AG09309 (cell line): ENCODE data around the gene EFHC1.
A peak's percentile ranks its signal among the peaks of the same experiment; 100 is the strongest.

Source experiments
- DNase-seq: peaks from one replicate; pipeline ENCODE4 v3.0.0-alpha.2; 2010; ENCODE audit warnings: low read depth
- H3K4me3 ChIP-seq: 2 replicates; pipeline ENCODE4 v1.5.1; 2011; ENCODE audit warnings: mild to moderate bottlenecking, low read depth, low read length, moderate library complexity; ENCODE audit not compliant: control insufficient read depth
- TF ChIP-seq, protein P1 (sequence below): IDR thresholded peaks from 2 replicates; pipeline ENCODE4 v1.5.1; 2011; ENCODE audit warnings: mild to moderate bottlenecking, low read depth, low read length, inconsistent platforms; ENCODE audit not compliant: insufficient read depth, control insufficient read depth; ENCODE audit errors: missing control alignments

Gene EFHC1

DNA sequence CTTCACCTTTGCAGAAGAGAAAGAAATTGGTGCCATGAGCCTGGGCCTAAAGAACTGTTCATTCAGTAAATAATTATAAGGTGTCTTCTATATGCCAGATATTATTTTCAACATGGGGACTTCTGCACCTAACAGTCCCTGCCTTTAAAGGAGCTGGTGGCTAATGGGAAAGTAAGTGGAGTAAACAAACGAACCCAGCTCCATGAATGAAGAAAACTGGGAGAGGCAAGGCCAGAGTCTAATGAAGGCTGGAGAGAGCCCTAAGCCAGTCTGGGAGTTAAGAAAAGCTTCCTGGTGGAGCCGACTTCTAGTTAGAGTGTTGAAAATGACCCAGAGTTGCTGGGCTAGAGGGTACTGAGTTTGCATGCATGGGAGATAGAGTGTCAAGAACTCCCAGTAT, 24.2 kb upstream of the EFHC1 start:
- TF ChIP-seq, protein P1, sequence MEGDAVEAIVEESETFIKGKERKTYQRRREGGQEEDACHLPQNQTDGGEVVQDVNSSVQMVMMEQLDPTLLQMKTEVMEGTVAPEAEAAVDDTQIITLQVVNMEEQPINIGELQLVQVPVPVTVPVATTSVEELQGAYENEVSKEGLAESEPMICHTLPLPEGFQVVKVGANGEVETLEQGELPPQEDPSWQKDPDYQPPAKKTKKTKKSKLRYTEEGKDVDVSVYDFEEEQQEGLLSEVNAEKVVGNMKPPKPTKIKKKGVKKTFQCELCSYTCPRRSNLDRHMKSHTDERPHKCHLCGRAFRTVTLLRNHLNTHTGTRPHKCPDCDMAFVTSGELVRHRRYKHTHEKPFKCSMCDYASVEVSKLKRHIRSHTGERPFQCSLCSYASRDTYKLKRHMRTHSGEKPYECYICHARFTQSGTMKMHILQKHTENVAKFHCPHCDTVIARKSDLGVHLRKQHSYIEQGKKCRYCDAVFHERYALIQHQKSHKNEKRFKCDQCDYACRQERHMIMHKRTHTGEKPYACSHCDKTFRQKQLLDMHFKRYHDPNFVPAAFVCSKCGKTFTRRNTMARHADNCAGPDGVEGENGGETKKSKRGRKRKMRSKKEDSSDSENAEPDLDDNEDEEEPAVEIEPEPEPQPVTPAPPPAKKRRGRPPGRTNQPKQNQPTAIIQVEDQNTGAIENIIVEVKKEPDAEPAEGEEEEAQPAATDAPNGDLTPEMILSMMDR: no peak
- no peak for DNase-seq
- no peak overlapping the region for H3K4me3 ChIP-seq

DNA sequence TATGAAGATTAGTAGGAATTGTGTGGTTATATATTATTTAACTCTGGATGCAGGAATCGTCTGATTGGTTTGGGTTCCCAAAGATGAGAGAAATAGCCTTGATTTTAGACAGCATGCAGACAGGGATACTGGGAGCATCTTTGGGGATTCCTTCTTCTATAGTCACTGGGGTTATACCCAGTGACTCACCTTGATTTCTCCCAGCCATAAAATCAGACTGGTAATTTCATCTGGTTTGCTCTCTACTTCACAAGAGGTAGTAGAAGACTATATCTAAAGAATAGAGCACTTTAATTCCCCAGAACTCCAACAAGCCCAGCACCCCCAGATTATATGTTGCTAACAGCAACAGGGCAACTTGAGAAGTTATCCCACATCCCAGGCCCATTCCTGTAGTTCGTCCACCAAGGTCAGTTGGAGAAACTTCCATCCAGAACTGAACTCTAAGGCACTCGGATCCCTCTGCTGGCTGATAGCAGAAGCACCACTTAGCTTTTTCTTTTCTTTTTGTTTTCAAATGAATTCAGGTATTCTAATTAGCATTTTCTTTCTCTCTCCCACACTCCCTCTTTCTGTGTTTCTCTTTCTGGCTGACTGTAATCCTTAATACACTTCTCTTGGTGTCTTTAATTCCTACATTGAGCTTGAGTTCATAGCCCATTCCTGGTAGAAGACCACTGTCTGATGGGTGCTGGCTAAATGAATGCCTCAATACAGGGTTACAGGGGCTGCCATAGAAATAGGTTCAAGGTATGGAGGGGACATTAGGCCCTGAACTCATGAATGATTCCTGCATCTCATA, 20.4 kb upstream of the EFHC1 start:
- TF ChIP-seq, protein P1: peak; percentile 87
- DNase-seq: no peak
- H3K4me3 ChIP-seq: no peak overlapping the region

DNA sequence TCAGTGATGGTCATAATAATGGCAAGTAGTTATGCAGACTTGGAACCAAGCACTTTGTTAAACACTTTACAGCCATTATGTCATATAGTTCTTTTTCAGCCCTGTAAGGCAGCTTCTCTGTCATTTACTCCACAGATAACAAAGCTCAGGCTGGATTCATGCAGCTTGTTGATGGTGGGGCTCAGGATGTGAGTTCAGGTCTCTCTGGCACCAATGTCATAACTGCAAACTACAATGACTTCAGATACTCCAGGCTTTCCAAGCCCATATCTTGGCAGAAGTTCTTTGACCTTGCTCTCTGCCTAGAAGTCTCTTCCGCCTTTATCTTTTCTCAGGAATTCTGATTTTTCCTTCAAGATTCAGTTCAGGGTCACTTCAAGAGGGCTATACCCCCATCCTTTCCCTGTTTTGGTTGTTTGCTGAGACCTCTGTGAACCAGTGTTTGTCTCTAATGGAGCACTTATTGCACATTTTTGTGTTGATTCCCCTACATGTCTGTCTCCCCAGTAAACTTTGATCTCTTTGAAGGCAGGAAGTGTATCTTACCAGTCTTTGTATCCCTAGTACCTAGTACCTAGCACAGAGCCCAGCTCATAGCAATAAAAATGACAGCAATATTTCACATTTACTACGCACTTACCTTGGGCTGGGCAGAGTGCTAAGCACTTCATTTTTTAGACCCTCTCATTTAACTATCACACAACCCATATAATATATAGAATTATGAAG, 19.7 kb upstream of the EFHC1 start:
- TF ChIP-seq, protein P1: no peak
- H3K4me3 ChIP-seq: no peak overlapping the region
- no peak for DNase-seq

DNA sequence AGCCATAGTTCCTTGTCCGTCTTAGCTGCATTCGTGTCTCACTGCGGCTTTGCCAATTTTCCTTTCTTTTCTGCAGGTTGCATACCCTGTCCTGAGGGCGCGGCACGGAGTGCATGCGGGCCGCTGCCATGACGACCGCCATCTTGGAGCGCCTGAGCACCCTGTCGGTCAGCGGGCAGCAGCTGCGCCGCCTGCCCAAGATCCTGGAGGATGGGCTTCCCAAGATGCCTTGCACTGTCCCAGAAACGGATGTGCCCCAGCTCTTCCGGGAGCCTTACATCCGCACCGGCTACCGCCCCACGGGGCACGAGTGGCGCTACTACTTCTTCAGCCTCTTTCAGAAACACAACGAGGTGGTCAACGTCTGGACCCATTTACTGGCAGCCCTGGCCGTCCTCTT, 17.1 kb upstream of the EFHC1 start:
- TF ChIP-seq, protein P1: no peak
- DNase-seq: no peak
- no peak overlapping the region for H3K4me3 ChIP-seq

DNA sequence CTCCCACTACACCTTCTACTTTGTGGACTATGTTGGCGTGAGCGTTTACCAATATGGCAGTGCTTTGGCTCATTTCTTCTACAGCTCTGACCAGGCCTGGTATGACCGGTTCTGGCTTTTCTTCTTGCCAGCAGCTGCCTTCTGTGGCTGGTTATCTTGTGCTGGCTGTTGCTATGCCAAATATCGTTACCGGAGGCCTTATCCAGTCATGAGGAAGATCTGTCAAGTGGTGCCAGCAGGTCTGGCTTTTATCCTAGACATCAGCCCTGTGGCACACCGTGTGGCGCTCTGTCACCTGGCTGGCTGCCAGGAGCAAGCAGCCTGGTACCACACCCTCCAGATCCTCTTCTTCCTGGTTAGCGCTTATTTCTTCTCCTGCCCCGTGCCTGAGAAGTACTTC, 16.5 kb upstream of the EFHC1 start:
- TF ChIP-seq, protein P1: no peak
- no peak for DNase-seq
- no peak overlapping the region for H3K4me3 ChIP-seq

DNA sequence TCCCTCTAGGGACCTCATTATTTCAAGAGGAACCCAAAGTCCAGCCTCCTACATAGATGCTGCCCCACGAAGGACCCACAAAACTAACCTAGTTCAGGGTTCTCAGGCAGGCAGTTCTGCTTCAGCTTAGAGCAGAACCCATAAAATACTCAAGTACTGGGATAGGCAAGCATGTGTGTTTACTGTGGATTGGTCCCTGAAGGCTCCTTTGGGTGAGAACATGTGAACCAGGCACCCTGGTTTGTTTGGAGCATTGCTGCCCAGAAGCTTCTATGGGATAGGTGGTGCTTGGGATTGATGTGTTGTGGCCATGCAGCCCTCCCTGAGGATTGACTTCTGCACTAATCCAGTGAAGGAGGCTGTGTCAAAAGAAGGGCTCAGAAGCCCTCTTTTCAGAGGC, 14.9 kb upstream of the EFHC1 start:
- H3K4me3 ChIP-seq: no peak overlapping the region
- TF ChIP-seq, protein P1: no peak
- DNase-seq: no peak

DNA sequence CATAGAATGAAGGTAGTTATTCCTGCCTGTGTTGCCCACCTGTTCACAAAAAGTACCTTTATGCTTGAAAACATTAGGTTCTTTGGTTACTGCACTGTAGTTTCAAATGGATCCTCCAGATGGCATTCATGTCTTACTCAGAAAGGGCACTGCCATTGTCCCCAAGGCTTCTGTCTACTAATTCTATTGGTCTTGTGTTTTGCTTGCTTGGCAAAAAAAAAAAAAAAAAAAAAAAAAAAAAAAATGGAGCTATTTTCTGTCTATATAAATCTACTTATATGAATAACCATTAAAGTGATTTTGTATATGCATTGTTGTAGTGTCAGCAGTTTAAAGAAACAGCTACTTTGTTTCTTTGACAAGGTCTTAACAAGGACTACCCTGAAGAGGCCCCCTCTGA, 12.7 kb upstream of the EFHC1 start:
- no peak overlapping the region for H3K4me3 ChIP-seq
- no peak for DNase-seq
- TF ChIP-seq, protein P1: peak; percentile 63
